Heart left ventricle (tissue), 16 donors: ENCODE data around the gene CARHSP1. TPM values are rescaled to one million over a fixed set of nuclear protein-coding genes. Genes with fewer than 3 reads are reported as not detected.

Experiments
- ATAC-seq, 4 donors: fragments of 200-7000 bp; cut with Tn5 transposase; one replicate each; pipeline ENCODE4 v1.9.1; 2020 to 2022; ENCODE audit warnings: moderate library complexity in 4 of 4, mild to moderate bottlenecking in 3 of 4, moderate number of reproducible peaks in 1 of 4
- DNase-seq, 5 donors: peaks; one replicate each; pipeline ENCODE4 v3.0.0-alpha.2; 2020
- H3K27ac ChIP-seq, 12 donors: fragments of 200-600 bp; sonication (generic) in 4 of 12; one replicate each; pipeline versions ENCODE4 v1.5.0 to v1.8.0; 2016 to 2022; ENCODE audit warnings: mild to moderate bottlenecking in 2 of 12
- H3K27me3 ChIP-seq, 9 donors: fragments of 200-600 bp; sonication (generic) in 2 of 9; one replicate each; pipeline versions ENCODE4 v1.5.1 to v1.8.0; 2016 to 2022; ENCODE audit warnings: mild to moderate bottlenecking in 3 of 9
- H3K36me3 ChIP-seq, 9 donors: fragments of 200-600 bp; sonication (generic) in 2 of 9; one replicate each; pipeline versions ENCODE4 v1.5.0 to v1.8.0; 2018 to 2022; ENCODE audit warnings: mild to moderate bottlenecking in 2 of 9
- H3K4me1 ChIP-seq, 12 donors: fragments of 200-600 bp; sonication (generic) in 4 of 12; one replicate each; pipeline versions ENCODE4 v1.5.0 to v1.8.0; 2016 to 2022; ENCODE audit warnings: mild to moderate bottlenecking in 3 of 12
- H3K4me3 ChIP-seq, 12 donors: fragments of 200-600 bp; sonication (generic) in 4 of 12; one replicate each; pipeline versions ENCODE4 v1.5.0 to v1.8.0; 2017 to 2022; ENCODE audit warnings: mild to moderate bottlenecking in 9 of 12, moderate library complexity in 4 of 12
- H3K9me3 ChIP-seq, 12 donors: fragments of 200-600 bp; sonication (generic) in 4 of 12; one replicate each; pipeline versions ENCODE4 v1.5.0 to v1.8.0; 2016 to 2022; ENCODE audit warnings: mild to moderate bottlenecking in 1 of 12
- POLR2A ChIP-seq, 2 donors: fragments of 450-650 bp; IDR thresholded peaks; one replicate each; pipeline ENCODE4 v1.6.1; 2017; ENCODE audit warnings: antibody characterized with exemption in 2 of 2, mild to moderate bottlenecking in 2 of 2, moderate library complexity in 2 of 2
- WGBS, 4 donors: extraction: QIAGEN DNeasy Blood & Tissue Kit in 2 of 4; methylation state at CpG; one replicate each; pipeline versions ENCODE4 v1.1.5 to v1.1.7; 2013 to 2018; 5-methylcytosine and 5-hydroxymethylcytosine counted together
- intact Hi-C, 10 donors: fragments of 100-400 bp; cut with DNase I; formaldehyde crosslinking; loops; one replicate each; pipeline versions ENCODE4 v1.11.1 to v1.14.2; 2022
- polyA plus RNA-seq, 2 donors: library from polyadenylated mRNA; stranded (reverse); fragments of 200-250 nt; gene quantifications; one replicate each; pipeline ENCODE4 v1.2.3, GENCODE V29; 2013
- total RNA-seq, 9 donors: library from RNA; depleted of rRNA in 2 of 9; stranded (reverse); fragments of >200 nt in 2 of 9; fragmentation: NEBNext Ultra II Directional in 3 of 9; extraction: Animal tissue kit (Norgen Biotek cat#: 25700) in 3 of 9; gene quantifications; one replicate each; pipeline versions ENCODE4 v1.1.0 to v1.2.4, GENCODE V29; 2016 to 2023
- TF ChIP-seq, protein P1 (sequence below), 12 donors: fragments of 200-600 bp; sonication (generic) in 4 of 12; IDR thresholded peaks; one replicate each; pipeline versions ENCODE4 v1.5.0 to v1.8.0; 2018 to 2022; ENCODE audit warnings: antibody characterized with exemption in 12 of 12, mild to moderate bottlenecking in 5 of 12
- donor health status: ischemic (EF 13 %, LVEDD 7.1; RV severe dilation, severe dysfunction).
- donor health status: healthy with polysubstance abuse.
- donor health status: DM: no; HTN: yes; CAD: no.
- donor health status: DM: no; HTN: no; CAD: no.
- donor health status: ischemic (EF 25% LVEDD 6.9; RV normal size, moderate dysfunction).
- donor health status: ischemic (EF 25% LVEDD 5.7; RV mildly dilated, moderate dysfunction).
- donor health status: healthy.
- donor health status: DM: yes; HTN: yes; CAD: no.
- donor health status: ischemic (EF 35%, LVEDD 5.7; RV mildly dilated, moderate dysfunction).
- donor health status: nonischemic (EF 11% LVEDD 7.7; RV severe dilation, severe dysfunction).
- donor health status: DM: yes; HTN: yes; CAD: no.
- donor health status: PGD.
- donor health status: ischemic (EF 29% LVEDD 5.4; RV normal size, mild dysfunction).
- donor health status: nonischemic (EF 23%, LVEDD 6.1; RV moderate dilation, normal function).

Gene CARHSP1
- total and polyA plus RNA-seq, 11 donors, result 20.0 to 62.4 (median 33.4) TPM

DNA sequence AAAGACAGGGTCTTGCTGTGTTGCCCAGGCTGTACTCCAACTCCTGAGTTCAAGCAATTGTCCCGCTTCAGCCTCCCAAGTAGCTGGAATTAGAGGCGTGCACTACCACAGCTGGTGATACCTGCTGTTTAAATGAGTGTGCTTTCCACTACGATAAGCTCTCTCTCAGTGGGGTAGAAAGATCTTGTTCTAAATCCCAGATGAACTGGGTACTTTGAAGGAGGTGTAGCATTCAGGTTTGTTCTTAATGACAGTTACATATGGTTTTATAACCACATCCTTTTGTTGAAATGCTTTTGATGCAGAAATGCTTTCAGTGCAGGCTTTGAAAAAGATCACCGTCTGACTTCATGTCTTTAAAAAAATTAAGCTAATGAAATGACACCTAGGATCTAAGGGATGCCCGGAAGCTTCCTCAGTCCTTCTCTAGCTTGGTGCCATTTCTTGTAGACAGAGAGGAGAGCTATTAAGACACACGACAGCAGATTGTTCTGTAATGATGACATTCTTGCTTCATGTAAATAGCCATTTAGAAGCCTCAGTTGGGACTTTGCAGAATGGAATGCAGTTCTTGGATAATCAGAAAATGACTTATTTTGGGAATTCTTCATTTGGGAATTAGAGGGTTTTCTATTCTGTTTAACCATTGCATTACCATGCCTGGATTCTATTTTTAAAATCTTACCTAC, 51.7 kb downstream of the CARHSP1 start:
- TF ChIP-seq, protein P1, sequence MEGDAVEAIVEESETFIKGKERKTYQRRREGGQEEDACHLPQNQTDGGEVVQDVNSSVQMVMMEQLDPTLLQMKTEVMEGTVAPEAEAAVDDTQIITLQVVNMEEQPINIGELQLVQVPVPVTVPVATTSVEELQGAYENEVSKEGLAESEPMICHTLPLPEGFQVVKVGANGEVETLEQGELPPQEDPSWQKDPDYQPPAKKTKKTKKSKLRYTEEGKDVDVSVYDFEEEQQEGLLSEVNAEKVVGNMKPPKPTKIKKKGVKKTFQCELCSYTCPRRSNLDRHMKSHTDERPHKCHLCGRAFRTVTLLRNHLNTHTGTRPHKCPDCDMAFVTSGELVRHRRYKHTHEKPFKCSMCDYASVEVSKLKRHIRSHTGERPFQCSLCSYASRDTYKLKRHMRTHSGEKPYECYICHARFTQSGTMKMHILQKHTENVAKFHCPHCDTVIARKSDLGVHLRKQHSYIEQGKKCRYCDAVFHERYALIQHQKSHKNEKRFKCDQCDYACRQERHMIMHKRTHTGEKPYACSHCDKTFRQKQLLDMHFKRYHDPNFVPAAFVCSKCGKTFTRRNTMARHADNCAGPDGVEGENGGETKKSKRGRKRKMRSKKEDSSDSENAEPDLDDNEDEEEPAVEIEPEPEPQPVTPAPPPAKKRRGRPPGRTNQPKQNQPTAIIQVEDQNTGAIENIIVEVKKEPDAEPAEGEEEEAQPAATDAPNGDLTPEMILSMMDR (IDR thresholded peaks at IDR 0.05), result no peak
- no peak for TF ChIP-seq POLR2A (IDR thresholded peaks at IDR 0.05)
- Histone ChIP-seq H3K9me3 (no peaks in the 10 kb centered on the region), H3K4me3 (no peak overlapping the region), H3K27ac (no peak overlapping the region), H3K36me3 (peaks cover 0 to 93% (median 82%) of the 10 kb centered on the region in 9 donors), H3K4me1 (peaks cover 0 to 12% (median 0%) of the 10 kb centered on the region in 12 donors), H3K27me3 (no peaks in the 10 kb centered on the region)
- DNase-seq, result no peak
- intact Hi-C loops, result no loop called here
- ATAC-seq, result no peak
- WGBS, 4 donors, result 76 to 80% (median 77%) methylated on average over 6 of the region's 6 CpGs

DNA sequence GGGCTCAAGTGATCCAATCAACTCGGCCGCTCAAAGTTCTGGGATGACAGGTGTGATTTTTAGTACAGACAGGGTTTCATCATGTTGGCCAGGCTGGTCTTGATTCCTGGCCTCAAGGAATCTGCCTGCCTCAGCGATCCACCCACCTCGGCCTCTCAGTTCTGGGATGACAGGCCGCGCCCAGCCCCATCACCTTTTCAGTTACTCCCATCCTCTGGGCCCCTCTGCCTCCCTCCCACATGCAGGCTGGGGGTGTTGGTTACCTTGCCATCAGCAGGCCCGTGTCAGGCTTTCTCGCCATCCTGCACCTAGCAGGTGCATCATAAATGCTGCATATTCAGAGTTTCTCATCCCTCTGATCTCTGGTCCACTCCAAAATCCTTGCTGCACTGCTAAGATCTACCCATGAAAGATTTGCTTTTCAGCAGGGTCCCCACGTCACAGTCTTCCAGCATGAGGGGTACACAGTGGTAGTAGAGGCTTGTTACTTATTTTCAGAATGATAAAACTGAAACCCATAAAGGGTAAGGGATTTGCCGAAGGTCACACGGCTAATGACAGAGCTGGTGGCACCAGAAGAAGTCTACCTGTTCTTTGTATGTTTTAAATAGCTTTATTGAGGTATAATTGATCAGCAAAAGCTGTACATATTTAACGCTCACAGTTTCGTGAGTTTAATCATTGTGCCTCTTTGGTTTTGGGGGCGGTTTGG, 54.6 kb downstream of the CARHSP1 start:
- H3K9me3 ChIP-seq, result no peaks in the 10 kb centered on the region
- H3K4me1 ChIP-seq, result peaks cover 0 to 3% (median 0%) of the 10 kb centered on the region in 12 donors
- WGBS, 4 donors, result 90 to 96% (median 95%) methylated on average over 14 of the region's 14 CpGs
- H3K4me3 ChIP-seq, result no peak overlapping the region
- no peaks in the 10 kb centered on the region for H3K27me3 ChIP-seq
- intact Hi-C loops, result no loop called here
- DNase-seq (no peak), ATAC-seq (no peak)
- no peak overlapping the region for H3K27ac ChIP-seq
- peaks cover 2 to 97% (median 85%) of the 10 kb centered on the region in 9 donors for H3K36me3 ChIP-seq
- no peak for TF ChIP-seq POLR2A (IDR thresholded peaks at IDR 0.05)
- TF ChIP-seq, protein P1 (IDR thresholded peaks at IDR 0.05), result no peak

DNA sequence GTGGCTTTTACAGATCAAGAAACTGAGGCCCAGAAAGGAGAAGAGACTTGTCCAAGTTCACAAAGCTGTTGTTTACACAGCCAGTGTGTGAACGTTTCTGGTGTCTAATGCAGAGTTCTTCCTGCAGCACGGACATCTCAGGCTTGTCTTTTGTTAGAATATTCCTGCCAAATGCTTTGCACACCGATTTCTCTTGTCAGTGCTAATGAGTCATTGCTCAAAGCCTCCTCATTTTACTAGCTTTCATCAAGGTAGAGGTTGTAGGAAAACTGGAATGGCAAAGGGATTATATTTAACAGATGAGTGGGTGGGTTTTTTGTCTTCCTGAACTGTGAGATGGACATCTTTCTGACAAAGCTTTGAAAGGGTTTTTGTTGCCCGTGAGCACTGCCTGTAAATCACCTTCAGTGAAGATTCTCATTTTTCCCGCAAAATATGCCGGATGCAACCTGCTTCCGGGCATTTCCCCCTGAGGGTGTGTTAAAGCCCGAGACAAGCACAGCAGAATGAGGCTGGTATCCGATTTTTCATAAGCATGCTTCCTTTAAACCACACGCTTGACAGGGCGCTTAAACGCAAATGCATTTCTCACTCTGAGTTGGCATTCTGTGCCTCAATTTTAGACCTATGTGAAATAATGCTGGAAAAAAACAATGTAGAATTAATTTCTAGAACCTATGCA, 56.5 kb downstream of the CARHSP1 start:
- peaks cover 2 to 100% (median 92%) of the 10 kb centered on the region in 9 donors for H3K36me3 ChIP-seq
- intact Hi-C loops, result no loop called here
- TF ChIP-seq, protein P1 (IDR thresholded peaks at IDR 0.05), result no peak
- TF ChIP-seq POLR2A (IDR thresholded peaks at IDR 0.05), result no peak
- H3K27ac ChIP-seq, result no peak overlapping the region
- no peaks in the 10 kb centered on the region for H3K9me3 ChIP-seq
- peaks cover 0 to 5% (median 0%) of the 10 kb centered on the region in 12 donors for H3K4me1 ChIP-seq
- 73 to 90% (median 76%) methylated on average over 12 of the region's 12 CpGs for WGBS, 4 donors
- H3K4me3 ChIP-seq, result no peak overlapping the region
- H3K27me3 ChIP-seq, result no peaks in the 10 kb centered on the region
- DNase-seq, result no peak
- ATAC-seq, result no peak
